ENCODE measurements around the gene ATP6AP2.

- TF ChIP-seq, protein P1, sequence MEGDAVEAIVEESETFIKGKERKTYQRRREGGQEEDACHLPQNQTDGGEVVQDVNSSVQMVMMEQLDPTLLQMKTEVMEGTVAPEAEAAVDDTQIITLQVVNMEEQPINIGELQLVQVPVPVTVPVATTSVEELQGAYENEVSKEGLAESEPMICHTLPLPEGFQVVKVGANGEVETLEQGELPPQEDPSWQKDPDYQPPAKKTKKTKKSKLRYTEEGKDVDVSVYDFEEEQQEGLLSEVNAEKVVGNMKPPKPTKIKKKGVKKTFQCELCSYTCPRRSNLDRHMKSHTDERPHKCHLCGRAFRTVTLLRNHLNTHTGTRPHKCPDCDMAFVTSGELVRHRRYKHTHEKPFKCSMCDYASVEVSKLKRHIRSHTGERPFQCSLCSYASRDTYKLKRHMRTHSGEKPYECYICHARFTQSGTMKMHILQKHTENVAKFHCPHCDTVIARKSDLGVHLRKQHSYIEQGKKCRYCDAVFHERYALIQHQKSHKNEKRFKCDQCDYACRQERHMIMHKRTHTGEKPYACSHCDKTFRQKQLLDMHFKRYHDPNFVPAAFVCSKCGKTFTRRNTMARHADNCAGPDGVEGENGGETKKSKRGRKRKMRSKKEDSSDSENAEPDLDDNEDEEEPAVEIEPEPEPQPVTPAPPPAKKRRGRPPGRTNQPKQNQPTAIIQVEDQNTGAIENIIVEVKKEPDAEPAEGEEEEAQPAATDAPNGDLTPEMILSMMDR (conservative IDR thresholded peaks at IDR 0.05), result no peak
- TF ChIP-seq ZFX (IDR thresholded peaks at IDR 0.05), result no peak
These were observed 42.4 kb downstream of the ATP6AP2 start, which contains the start of gene MPC1L for GRCh38 chrX:40623139-40623536.

Measured in C4-2B (cell line).